GM19463 (cell line): ENCODE results near the gene CD207.
"Not testable (repeated sequence)": the region's sequence is repeated elsewhere in the genome, so short reads cannot be mapped to it uniquely, and the experiment has no call there.

Source experiments
- ATAC-seq: cut with Tn5 transposase; IDR thresholded peaks from one replicate; pipeline ENCODE4 v1.9.1; 2021; ENCODE audit warnings: mild to moderate bottlenecking, moderate library complexity; ENCODE audit not compliant: unreplicated experiment

Gene CD207

DNA sequence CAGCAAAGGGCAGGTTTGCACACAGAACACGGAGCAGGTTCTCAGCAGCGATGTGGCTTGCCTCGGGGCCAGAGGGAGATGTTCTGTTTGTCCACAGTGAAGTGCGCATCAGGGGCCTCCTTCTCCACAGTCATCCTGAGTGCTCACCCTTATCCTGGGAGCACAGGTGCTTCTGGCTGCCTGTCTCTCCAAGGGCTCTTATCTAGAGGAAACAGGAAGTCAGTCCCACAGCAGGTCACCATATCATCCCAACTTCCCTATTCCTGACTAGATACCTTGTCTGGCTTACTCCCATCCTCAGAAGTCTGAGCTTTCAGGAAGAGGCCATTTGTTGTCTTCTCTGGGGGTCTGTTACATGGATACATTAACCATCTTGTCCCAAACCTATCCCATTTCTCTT, at the start of gene CD207:
Gene CD207 (minus strand): TSS at position 174 of the 400 bp plus-strand sequence. CDS start 40 bp downstream, at position 134.
- ATAC-seq, result no peak

DNA sequence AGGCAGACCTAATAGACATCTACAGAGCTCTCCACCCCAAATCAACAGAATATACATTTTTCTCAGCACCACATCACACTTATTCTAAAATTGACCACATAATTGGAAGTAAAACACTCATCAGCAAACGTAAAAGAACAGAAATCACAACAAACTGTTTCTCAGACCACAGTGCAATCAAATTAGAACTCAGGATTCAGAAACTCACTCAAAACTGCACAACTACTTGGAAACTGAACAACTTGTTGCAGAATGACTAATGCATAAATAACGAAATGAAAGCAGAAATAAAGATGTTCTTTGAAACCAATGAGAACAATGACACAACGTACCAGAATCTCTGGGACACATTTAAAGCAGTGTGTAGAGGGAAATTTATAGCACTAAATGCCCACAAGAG, 42.9 kb upstream of the CD207 start:
- ATAC-seq, result not testable (repeated sequence)

DNA sequence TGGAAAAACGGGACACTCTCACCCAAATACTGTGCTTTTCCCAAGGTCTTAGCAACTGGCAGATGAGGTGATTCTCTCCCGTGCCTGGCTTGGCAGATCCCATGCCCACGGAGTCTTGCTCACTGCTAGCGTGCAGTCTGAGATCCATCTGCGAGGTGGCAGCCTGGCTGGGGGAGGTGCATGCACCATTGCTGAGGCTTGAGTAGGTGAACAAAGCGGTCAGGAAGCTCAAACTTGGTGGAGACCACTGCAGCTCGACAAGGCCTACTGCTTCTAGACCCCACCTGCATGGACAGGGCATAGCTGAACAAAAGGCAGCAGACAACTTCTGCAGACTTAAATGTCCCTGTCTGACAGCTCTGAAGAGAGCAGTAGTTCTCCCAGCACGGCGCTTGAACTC, 40.5 kb upstream of the CD207 start:
- not testable (repeated sequence) for ATAC-seq

DNA sequence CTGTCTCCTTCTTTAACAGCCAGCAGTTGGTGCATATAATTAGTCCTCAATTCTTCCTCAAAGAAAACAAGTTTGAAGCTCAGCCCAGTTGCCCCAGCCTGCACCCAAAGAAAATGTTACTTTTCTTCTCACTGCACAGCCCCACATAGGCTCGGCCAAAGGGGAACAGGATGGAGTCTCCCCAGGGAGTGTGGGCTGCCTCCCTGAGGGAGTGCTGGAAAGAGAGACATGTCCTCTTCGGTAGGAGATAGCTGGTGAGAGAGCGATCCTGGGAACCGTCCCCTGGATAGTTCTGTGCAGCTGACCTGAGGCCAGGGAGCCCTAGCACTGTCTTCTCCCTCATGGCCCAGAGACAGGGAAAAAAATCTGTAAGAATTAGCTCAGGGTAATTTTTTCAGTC, 37.9 kb upstream of the CD207 start:
- ATAC-seq, result no peak

DNA sequence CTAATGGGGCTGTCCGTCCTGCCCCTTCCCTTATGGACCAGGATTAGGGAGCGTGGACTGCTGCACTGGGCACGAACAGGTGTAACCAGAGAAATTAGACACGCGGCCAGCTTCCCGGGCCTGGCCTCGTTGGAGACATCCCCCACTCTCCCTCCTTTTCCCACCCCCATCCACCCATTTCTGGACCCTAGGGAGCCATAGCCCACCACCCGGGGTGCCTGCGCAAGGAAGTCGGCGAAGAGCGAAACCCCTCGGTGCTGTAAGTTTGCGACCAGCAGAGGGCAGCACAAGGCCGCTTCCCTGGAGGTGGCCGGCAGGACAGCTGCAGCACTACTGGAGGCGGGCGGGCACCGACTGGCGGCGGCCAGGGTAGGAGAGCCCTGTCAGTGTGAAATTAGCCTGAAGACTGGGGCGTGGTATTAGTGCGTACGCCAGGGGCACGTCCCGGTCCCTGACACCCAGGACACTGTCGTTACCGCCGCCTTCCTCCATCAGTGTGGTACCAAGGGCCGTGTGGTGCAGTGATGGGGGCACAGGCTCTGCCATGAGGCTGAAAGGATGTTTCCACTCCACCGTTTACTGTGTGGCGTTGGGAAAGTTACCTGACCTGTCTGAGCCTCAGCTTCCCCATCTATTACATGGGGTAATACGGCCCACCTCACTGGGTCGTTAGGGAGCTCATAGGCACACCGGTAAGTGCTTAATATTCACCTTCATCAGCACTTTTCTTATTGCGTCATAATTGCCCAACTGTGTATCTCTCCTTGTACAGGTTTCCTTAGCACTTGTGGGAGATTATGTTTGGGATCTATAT, 36.0 kb upstream of the CD207 start:
- ATAC-seq, result no peak

DNA sequence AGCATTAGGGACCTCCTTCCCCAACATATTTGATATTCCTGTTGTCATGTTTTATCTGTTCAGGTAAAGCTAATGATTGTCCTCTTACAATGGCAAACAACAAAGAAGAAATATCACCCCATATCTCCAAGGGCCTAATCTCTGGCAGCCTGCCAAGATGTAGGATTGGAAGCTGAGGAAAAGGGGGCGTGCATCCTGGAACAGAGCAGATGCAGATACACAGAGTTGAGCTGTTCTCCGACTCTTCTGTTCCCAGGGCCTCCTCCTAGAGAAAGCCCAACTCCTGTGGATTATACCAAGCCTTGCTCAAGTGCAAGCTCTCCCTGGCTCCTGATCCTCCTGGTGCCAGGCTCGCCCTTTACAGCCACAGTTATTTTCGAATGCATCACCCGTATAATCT, 35.2 kb upstream of the CD207 start:
- no peak for ATAC-seq

DNA sequence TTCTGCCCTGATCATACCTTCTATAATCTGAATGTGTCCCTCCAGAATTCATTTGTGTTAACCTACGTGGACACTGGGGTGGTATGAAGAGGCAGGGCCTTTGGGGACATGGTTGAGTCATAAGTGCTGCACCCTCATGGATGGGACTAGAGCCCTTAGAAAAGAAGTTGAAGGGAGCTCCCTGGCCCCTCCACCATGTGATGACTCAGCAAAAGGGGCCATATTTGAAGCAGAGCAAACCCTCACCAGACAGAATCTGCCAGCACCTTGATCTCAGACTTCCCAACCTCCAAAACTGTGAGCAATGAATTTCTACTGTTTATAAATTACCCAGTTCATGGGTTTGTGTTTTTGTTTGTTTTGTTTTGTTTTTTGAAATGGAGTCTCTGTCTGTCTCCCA, 33.4 kb upstream of the CD207 start:
- no peak for ATAC-seq

DNA sequence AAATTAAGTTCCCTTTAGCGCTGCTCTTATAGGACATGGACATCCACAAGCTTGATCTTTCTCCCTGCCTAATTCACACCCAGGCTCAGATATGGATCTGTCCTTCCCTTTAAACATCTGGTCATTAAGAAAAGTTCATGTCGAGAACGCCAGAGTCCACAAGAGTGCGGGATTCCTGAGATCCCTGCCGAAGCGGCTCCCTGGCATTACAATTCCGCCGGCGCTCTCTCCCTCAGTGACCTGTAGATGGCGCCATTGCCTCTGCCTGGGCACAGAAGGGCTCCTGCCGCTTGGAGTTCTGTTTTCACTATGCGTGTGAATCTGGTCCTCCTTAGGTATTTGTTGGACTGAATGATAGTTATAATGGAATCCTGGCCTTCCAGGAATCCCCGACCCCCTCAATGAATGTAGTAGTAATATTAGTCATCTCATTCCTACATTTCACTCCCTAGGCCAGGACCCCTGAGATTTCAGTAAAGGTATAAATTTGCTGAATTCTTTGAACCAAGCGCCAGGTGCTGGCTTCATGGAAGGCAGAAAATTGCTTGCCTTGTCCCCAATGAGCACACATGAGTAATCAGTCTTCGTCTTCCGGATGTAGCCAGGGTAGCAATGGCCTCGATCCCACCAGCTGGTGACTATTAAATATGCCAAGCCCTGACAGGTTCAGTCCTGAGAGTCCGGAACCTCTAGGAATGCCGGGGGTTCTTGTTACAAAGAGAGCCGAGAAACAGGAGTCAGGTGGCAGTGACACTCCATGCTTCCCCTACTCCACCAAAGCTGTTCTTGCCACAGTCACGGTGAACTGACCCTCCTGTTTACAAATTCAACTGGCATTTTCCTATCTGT, 26.4 kb upstream of the CD207 start:
- no peak for ATAC-seq

DNA sequence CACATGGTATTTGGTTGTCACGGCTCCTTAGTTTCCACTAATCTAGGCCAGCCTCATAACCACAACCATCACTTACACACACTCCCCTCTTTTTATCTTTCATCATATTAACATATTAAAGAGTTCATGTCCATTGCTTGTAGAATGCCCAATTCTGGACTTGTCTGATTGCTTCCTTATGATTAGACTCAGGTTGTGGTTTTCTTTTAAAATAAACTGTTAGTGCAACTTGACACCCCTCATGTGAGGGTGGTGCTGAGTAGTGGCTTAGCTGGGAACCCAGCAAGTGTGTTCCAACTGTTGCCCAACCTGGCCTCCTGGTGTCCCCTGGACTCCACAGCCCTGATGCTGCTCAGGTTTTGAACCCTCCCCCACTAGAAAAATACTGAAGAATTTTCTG, 20.1 kb upstream of the CD207 start:
- ATAC-seq, result no peak

DNA sequence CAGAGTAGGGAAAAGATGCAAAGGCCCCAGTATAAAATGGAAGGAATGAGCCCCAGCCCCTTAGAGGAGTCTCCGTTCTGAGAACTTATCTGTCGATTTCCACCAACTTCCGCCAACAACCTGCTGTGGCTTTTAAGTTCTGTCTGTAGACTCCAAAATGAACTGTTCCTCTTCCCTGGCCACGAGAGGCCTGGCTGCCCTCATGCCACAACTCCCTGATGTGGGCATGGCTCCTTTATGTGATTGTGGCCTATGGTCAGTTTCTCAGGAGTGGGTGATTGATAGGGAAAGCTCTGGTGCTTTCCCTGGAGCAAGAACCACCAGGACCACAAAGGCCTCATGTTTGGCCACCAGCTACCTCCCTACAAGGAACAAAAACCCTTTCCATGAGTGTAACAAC, 18.8 kb upstream of the CD207 start:
- ATAC-seq, result no peak

DNA sequence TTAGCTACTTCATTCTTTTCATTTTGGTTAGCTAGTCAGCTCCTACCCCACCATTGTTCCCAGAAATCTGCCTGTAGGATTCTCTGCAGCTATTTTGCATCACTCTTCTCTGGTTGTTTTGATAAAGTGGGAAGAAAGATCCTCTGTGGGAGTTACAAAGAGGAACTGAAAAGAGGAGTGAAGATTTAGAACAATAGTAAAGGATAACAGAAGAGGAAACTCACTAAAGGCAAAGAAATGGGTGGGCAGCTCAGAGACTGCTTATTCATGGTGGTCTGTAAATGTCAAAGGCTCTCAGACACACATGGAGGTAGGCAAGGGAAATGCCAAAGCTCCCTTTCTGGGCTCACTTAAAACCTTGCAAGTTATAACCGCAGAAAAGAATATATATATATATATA, 17.2 kb upstream of the CD207 start:
- no peak for ATAC-seq

DNA sequence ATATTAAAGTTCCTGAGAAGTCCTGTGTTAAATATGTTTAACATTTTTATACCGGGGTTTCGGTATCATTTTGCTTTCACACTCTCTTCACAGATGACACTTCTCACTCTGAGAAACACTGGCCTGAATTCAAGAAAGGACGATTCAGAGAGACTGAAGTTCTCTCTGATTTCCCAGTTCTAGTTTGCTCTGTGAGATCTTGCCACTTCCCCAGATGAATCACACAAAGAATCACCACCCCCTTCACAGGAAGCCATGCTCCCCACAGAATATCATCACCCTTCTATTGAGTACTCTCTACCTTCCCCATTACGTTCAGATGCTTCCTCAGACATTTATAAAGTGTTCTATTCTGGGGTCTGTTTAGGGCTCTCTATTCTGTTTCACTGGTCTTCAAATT, 16.1 kb upstream of the CD207 start:
- ATAC-seq, result no peak

DNA sequence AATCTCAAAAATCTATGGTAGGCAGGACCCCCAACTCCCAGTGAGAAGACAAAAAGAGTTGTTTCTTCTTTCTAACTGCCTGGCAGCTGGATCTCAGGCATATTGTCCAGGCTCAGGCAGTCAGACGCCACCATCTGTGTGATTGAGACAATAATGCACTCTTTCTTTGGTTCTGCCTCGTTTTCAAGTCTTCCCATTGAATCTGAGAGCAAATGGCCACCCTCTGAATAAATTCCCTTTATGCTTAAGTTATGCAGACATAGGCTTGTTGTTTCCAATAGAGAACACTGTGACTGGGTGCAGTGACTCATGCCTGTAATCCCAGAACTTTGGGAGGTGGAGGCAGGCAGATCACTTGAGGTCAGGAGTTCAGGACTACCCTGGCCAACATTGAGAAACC, 15.3 kb upstream of the CD207 start:
- no peak for ATAC-seq

DNA sequence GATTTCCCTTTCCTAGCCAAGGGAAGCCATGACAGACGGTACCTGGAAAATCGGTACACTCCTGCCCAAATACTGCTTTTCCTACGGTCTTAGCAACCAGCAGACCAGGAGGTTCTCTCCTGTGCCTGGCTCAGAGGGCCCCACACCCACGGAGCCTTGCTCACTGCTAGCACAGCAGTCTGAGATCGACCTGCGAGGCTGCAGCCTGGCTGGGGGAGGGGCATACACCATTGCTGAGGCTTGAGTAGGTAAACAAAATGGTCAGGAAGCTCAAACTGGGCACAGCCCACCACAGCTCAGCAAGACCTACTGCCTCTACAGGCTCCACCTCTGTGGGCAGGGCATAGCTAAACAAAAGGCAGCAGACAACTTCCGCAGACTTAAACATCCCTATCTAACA, 6.8 kb upstream of the CD207 start:
- ATAC-seq, result no peak

DNA sequence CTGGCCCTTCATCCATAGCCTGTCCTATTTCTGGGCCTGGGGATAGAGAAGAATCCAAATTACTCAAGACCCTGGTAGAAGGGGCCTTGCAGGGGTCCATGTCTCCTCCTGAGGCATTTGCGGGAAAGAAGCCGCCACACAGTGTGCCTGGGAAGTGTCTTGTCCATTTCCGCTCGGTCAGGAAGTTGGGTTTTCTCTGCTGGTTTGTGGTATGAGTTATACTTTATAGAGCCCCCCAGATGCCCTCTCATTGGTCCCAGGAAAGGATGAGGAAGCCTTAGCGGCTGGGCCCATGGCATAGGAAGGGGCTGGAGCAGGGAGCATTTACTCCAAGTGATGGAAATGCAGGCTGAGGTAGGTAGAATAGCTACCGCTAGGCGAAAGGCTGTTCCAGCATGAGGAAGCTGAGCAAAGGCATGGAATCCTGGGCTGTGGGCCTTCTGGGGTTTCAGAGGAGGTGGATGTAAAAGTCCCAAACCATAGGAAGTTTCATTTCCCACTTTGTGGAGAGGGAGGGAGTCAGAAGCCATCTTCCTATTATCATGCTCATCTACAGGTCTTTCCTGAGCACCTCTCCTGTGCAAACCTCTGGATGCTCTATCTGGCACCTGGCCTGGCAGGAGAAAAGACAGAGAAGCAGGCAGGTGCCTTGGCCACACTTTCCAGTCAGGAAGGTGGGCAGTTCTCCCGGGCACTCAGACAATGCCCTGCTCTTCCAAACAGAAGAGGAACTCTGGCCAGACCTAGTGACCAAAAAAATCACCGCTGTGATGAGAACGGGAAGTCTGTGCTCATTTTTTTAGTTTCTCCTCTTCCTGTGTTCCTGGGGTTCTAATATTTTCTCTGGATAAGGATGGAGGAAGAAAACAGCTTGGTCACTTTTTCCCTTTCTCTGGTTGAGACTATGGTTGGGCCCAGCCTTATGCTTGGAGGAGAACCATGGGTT, 2.6 kb upstream of the CD207 start:
- ATAC-seq, result no peak

DNA sequence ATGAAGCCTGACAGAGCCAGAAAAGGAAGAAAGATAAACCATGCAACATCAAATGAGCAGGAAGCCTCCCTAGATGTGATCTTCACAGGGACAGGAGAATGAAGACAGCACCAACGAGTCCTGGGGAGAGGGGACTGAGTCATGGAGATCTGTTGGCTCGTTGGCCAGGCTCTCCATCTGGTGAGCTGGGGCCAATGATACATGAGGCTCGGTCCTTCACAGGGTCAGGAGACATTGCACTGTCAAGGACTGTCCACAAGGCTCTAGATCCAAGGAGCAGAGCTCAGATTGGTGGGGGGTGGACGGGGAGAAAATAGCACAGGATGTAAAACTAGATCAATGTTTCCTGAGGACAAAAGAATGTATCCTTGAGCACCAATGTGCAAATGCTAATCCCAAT, 735 bp downstream of the CD207 start:
- no peak for ATAC-seq

DNA sequence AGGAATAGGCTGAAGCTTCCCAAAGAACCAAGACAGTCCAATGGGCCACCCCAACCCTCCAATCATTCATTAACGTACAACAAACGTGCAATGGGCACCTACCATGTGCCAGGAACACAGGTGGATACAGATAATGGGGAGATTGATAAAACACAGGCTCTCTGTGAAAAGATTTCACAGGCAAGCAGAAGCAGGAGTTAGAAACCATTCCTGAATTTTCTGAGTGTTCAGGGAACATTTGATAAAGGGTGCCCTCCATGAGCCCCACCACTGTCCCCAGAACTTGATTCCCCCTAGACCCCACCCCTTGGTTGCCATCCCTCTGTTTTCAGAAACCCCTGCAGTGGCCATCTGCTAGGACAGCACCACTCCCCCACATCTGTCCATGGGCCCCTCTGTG, 1.5 kb downstream of the CD207 start:
- ATAC-seq, result no peak

DNA sequence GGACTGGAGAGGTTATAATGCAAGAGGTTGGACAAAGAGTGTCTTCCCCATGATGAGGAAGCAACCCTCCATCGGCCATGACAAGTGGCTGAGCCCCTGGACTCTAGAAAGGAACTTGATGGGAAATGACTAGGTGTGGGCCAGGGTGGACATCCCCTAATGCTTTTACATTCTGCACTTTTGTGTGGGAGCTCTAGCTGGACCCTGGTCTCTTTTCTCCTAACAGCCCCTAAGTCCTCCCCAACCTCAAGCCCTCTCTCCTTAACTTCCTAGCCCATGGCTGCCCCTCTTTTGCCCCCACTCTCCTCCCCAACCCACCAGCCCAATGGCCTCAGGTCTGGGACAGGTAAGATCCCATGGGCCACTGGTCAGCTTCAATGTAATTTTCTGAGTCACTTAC, 2.4 kb downstream of the CD207 start:
- ATAC-seq, result no peak

DNA sequence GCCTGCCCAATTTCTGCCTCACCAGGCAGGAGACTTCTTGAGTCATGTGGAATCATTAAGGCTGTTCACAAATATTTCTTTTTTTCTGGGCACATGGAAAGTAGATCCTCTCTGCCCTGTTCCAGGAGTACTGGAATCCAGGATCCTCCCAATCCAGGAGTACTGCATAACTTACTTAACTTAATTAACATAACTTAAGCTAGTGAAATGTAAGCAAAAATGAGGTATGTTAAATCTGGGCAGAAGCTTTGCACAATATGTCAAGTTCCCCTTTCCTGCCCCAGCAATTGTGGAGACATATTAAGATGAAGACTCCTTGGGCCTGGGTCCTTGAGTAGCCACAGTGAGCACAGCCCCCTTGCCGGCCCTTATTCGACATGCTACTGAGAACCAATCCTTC, 3.2 kb downstream of the CD207 start:
- no peak for ATAC-seq

DNA sequence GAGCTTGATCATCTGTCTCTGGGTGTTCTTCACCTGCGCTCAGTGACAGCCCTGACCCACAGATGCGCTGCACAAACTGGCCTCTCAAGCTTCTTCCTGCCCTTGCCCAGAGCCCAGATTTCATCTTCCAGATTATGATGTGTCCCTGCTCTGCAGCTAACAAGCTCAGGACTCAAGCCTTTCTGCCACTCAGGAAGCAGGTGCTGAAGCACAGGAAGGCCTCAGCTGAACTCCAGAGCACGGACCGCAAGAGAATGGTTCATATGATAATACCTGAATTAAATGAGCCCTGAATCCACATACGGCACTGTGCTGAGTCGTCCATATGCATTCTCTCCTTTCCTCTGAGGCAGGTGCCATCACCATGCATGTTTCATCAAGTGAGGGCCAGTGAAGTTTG, 3.8 kb downstream of the CD207 start:
- no peak for ATAC-seq

DNA sequence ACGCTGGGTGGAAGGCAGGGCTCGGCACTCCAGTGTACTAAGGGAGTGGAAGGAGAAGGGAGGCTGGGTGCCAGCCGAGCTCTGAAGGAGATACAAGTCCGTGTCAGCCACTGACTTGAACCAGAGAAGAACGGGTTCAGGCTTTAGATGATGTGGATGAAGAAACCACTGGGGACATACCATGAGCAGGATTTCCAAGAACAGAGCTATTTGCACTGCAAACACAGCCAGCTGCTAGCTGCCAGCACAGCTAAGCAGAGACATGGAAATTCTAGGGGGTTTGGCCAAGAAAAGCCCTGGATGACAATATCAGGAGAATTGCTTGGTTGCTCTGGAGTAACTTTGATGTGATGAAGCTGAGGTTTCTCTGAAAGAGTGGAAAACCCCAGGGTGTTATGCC, 5.2 kb downstream of the CD207 start:
- ATAC-seq, result no peak
